HepG2 (cell line): ENCODE results near the gene YTHDF1. TPM values are rescaled to one million over a fixed set of nuclear protein-coding genes. Genes with fewer than 3 reads are reported as not detected.

Experiments used
- ATAC-seq: fragments of 200-7000 bp; cut with Tn5 transposase; 3 replicates; pipeline ENCODE4 v1.9.1; 2020; ENCODE audit warnings: mild to moderate bottlenecking, moderate library complexity
- BruUV-seq: library from RNA; stranded (reverse); fragments of 400-500 nt; replicated peaks from 2 replicates; lab custom pipeline; 2021; lab: Mats Ljungman, UMichigan
- CTCF ChIA-PET: fragments of 300-600 bp; formaldehyde crosslinking; extraction: SDS; loops from one replicate; lab custom pipeline; 2021; ENCODE audit warnings: low total read pairs, inconsistent platforms, low intra/inter-chr PET ratio; lab: Yijun Ruan, JAX
- POLR2A ChIA-PET: fragments of 350-600 bp; sonication (Branson Sonifier 250); formaldehyde crosslinking; loops from one replicate; lab custom pipeline; 2020; ENCODE audit warnings: antibody characterized with exemption, inconsistent platforms; lab: Yijun Ruan, JAX
- DNase-seq: peaks from one replicate; pipeline ENCODE4 v3.0.0-alpha.2; 2015; ENCODE audit warnings: low spot score
- FAIRE-seq: peaks from 3 replicates; lab custom pipeline; 2011; peaks lifted over from hg19 to GRCh38; lab: Jason Lieb, UNC
- H2AFZ ChIP-seq: one replicate; pipeline ENCODE4 v1.6.1; 2011; ENCODE audit warnings: low read length, inconsistent platforms
- H3K27ac ChIP-seq: fragments of 300-600 bp; 3 replicates; pipeline ENCODE4 v1.8.0; 2011; ENCODE audit warnings: mixed run types, mild to moderate bottlenecking, mixed read lengths, low read length, inconsistent platforms; ENCODE audit not compliant: insufficient read depth; ENCODE audit errors: extremely low read length
- H3K27me3 ChIP-seq, 2 experiments: fragments of 200-600 bp in 1 of 2; 2 replicates in 1 of 2; 3 replicates in 1 of 2; pipeline versions ENCODE4 v1.6.0 to v1.8.0; 2011; ENCODE audit warnings: low read length in 2 of 2, mild to moderate bottlenecking in 2 of 2, moderate library complexity in 2 of 2, inconsistent platforms in 1 of 2; ENCODE audit not compliant: insufficient read depth in 2 of 2, control insufficient read depth in 1 of 2
- H3K36me3 ChIP-seq, 2 experiments: fragments of 200-600 bp in 1 of 2; replicated peaks in 1 of 2; 2 replicates in 1 of 2; 3 replicates in 1 of 2; pipeline versions ENCODE4 v1.5.1 to v1.8.0; 2011; ENCODE audit warnings: low read length in 2 of 2, inconsistent platforms in 1 of 2; ENCODE audit not compliant: insufficient read depth in 2 of 2, control insufficient read depth in 1 of 2
- H3K4me1 ChIP-seq: 2 replicates; pipeline ENCODE4 v1.5.1; 2012; ENCODE audit warnings: low read length, inconsistent platforms; ENCODE audit not compliant: insufficient read depth
- H3K4me2 ChIP-seq: 2 replicates; pipeline ENCODE4 v1.6.0; 2011; ENCODE audit warnings: low read depth, low read length, inconsistent platforms
- H3K4me3 ChIP-seq, 3 experiments: fragments of 200-600 bp in 1 of 3; sonication (generic), shearing (Covaris generic) in 1 of 3; replicated peaks in 1 of 3; 2 replicates each; pipeline ENCODE4 v1.5.1; 2011 to 2016; ENCODE audit warnings: low read length in 3 of 3, inconsistent platforms in 2 of 3, low read depth in 2 of 3, mild to moderate bottlenecking in 2 of 3, control low read depth in 1 of 3, mixed read lengths in 1 of 3; ENCODE audit not compliant: insufficient read depth in 1 of 3
- H3K79me2 ChIP-seq: one replicate; pipeline ENCODE4 v1.6.1; 2011; ENCODE audit warnings: low read length, inconsistent platforms; ENCODE audit not compliant: insufficient read depth
- H3K9ac ChIP-seq: 2 replicates; pipeline ENCODE4 v1.6.0; 2011; ENCODE audit warnings: mild to moderate bottlenecking, low read depth, low read length, inconsistent platforms; ENCODE audit not compliant: insufficient read depth
- H3K9me3 ChIP-seq: 2 replicates; pipeline ENCODE4 v1.5.1; 2012; ENCODE audit warnings: mild to moderate bottlenecking, low read length
- H4K20me1 ChIP-seq: 2 replicates; pipeline ENCODE4 v1.6.0; 2011; ENCODE audit warnings: inconsistent platforms, mild to moderate bottlenecking, low read length, moderate library complexity; ENCODE audit not compliant: insufficient read depth
- AKNA ChIP-seq: sonication (generic); formaldehyde crosslinking; IDR thresholded peaks from 2 replicates; pipeline ENCODE4 v1.4.0; 2020; ENCODE audit warnings: missing genetic modification reagents, borderline replicate concordance
- CHD4 ChIP-seq: fragments of 200-600 bp; sonication (generic); IDR thresholded peaks from 2 replicates; pipeline ENCODE4 v1.7.0; 2017; ENCODE audit warnings: mild to moderate bottlenecking, low read length, borderline replicate concordance
- HNF1A ChIP-seq, 2 experiments: sonication (generic) in 1 of 2; formaldehyde crosslinking in 1 of 2; IDR thresholded peaks; 2 replicates each; pipeline versions ENCODE4 v1.4.0 to v1.6.1; 2016 to 2020; ENCODE audit warnings: borderline replicate concordance in 1 of 2, low read depth in 1 of 2, mild to moderate bottlenecking in 1 of 2, missing genetic modification reagents in 1 of 2
- KAT7 ChIP-seq: IDR thresholded peaks from 2 replicates; pipeline ENCODE4 v1.6.1; 2018; ENCODE audit warnings: borderline replicate concordance, missing compliant biosample characterization
- MNT ChIP-seq: fragments of 450-650 bp; IDR thresholded peaks from 2 replicates; pipeline ENCODE4 v1.6.1; 2016
- ZNF335 ChIP-seq: sonication (generic); formaldehyde crosslinking; IDR thresholded peaks from 2 replicates; pipeline ENCODE4 v1.4.0; 2020; ENCODE audit warnings: missing genetic modification reagents
- ZNF337 ChIP-seq: sonication (generic); formaldehyde crosslinking; IDR thresholded peaks from 2 replicates; pipeline ENCODE4 v1.5.1; 2020; ENCODE audit warnings: missing genetic modification reagents, low read depth, mild to moderate bottlenecking, borderline replicate concordance
- ZSCAN25 ChIP-seq: sonication (generic); formaldehyde crosslinking; IDR thresholded peaks from 2 replicates; pipeline ENCODE4 v1.8.0; 2022; ENCODE audit warnings: mild to moderate bottlenecking, missing genetic modification reagents
- WGBS: methylation state at CpG from one replicate; pipeline ENCODE4 v1.1.6; 2017; ENCODE audit warnings: low lambda C conversion rate; 5-methylcytosine and 5-hydroxymethylcytosine counted together
- in situ Hi-C: cut with HindIII; loops from 2 replicates; pipeline ENCODE4 v1.10.0; 2017; ENCODE audit warnings: low pct_unique_long_range_greater_than_20kb; ENCODE audit not compliant: extremely low pct_ligation_motif_present
- intact Hi-C: fragments of 100-400 bp; cut with micrococcal nuclease; formaldehyde crosslinking; loops from one replicate; pipeline ENCODE4 v1.10.0; 2022; ENCODE audit not compliant: unreplicated experiment
- polyA plus RNA-seq, 8 experiments: library from polyadenylated mRNA; depleted of rRNA in 3 of 8; stranded (reverse) in 7 of 8; unstranded in 1 of 8; fragments of >200 nt; fragmentation: Illumina TruSeq in 4 of 8; extraction: Trizol in 4 of 8; gene quantifications; 2 replicates each; pipeline versions ENCODE4 v1.2.1 to v1.2.3, GENCODE V29; 2011 to 2016; ENCODE audit warnings: low read depth in 4 of 8, missing spikeins in 1 of 8, mixed read lengths in 1 of 8; ENCODE audit not compliant: insufficient read depth in 1 of 8
- total RNA-seq, 5 experiments: library from RNA; depleted of rRNA; stranded (reverse); fragments of >200 nt; fragmentation: Illumina TruSeq; extraction: Trizol; gene quantifications; 2 replicates each; pipeline ENCODE4 v1.2.3, GENCODE V29; 2016; ENCODE audit warnings: low read depth in 1 of 5

The YTHDF1 gene
- total and polyA plus RNA-seq, 2 of the 13 experiments (the other 11 are each of a cell fraction or from before 2014, with no cell fraction given): 34.5 to 37.7 TPM

- DNase-seq (no peak), FAIRE-seq (no peak)
- Histone ChIP-seq H3K4me1 (peaks cover 12% of the 10 kb centered on the region), H3K4me2 (no peak overlapping the region), H3K9ac (no peak overlapping the region), H3K9me3 (no peaks in the 10 kb centered on the region), H3K36me3 (no peaks in the 10 kb centered on the region), H3K27me3 (peaks cover 35 to 85% of the 10 kb centered on the region in 2 experiments; a peak in 4 of 5 replicates), H2AFZ (no peak overlapping the region)
- POLR2A ChIA-PET: interaction anchor here (1.0 to 1.8 kb wide), 2 partner anchors 12 to 50 kb away, joined by 3 to 6 read pairs; partner anchors contain the start of genes ARFGAP1 and BIRC7
- no TSS peak for BruUV-seq
- 20% methylated on average over 7 of the region's 7 CpGs for WGBS
- in situ Hi-C loops: no loop called here
- TF ChIP-seq AKNA (CRISPR knock-in tag) (no peak), KAT7 (no peak), CHD4 (no peak), ZSCAN25 (CRISPR knock-in tag) (no peak), ZNF337 (CRISPR knock-in tag) (no peak), MNT (peak; percentile 82), HNF1A (IDR thresholded peaks at IDR 0.05; ENCODE audit: low read depth) (no peak), HNF1A (CRISPR knock-in tag; IDR thresholded peaks at IDR 0.05; ENCODE audit: borderline replicate concordance) (no peak), ZNF335 (no peak)
- TF ChIP-seq, all 625 proteins: peak for 1
- CTCF ChIA-PET: interaction anchor here (1.1 to 1.9 kb wide), 3 partner anchors 10 to 69 kb away, joined by 3 to 7 read pairs (median 3); no protein-coding TSS in a partner anchor
- Histone ChIP-seq H3K79me2 (no peaks in the 10 kb centered on the region), H4K20me1 (no peaks in the 10 kb centered on the region; the same call in 1 of the 2 replicates), H3K27ac (no peak overlapping the region), H3K4me3 (no peak overlapping the region)
- ATAC-seq: no peak
- intact Hi-C loops: loop anchor here (5.0 kb wide), 2 partner anchors 45 to 70 kb away; partner anchors contain the start of gene COL20A1
Observed at GRCh38 chr20:63222541-63222940, 6.6 kb upstream of the YTHDF1 start.
